ENCODE measurements around the gene GPR17. TPM values are rescaled to one million over a fixed set of nuclear protein-coding genes. Genes with fewer than 3 reads are reported as not detected.
A peak's percentile ranks its signal among the peaks of the same experiment; 100 is the strongest.

The GPR17 gene
- total RNA-seq, 8 experiments from 2014 or later: 0.27 to 1.7 (median 0.45) TPM; not detected in 1

DNA sequence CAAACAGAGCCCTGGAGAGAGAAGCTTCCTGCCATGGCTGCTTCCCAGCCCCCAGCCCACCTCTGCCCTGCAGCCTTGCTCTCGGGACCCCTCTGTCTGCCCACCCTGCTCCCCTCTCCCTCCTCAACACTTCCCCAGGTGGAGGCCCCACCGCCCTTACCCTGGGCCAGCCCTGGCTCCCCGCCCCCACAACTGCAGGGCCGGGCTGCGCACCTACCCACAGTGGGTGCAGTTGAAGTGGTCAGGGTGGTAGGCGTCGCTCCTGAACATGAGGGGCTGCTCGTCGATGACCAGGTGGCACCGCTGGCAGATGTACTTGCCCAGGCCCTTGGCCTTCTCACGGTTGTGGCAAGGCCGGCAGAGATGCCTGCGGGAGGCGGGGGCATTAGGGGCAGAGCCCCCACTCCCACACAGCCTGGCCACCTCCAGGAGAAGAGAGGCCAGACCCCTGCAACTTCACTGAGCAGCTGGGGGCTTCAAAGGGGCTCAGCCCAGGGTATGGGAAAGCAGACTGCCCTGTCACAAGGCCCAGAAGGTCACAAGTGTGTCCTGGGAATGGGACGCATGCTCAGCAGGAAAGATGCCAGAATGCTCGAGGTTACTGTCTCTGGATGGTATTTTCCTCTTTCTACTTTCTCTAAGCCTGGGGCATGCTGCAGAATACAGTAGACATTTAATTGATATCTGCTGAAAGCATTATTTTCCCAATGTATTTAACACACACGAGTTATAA is 3.1 kb upstream of the GPR17 start:
- in situ Hi-C loops (cut with MboI; ENCODE audit: low pct_unique_long_range_greater_than_20kb in 2 of 9, low sequenced_read_pairs in 9 of 9, unreplicated experiment in 9 of 9): no loop called here
- Histone ChIP-seq H3K4me3 (no peak overlapping the region), H3K4me1 (replicated peaks in 1 of 2) (peaks cover 17 to 39% of the 10 kb centered on the region in 2 donors), H3K27ac (no peak overlapping the region)
- WGBS, 10 experiments: 37 to 100% (median 58%) methylated on average over 1 to 3 of the region's 17 CpGs; no CpG with 5 or more reads in 5 of the 10 experiments
- ATAC-seq (replicated peaks in 6 of 8): no peak

DNA sequence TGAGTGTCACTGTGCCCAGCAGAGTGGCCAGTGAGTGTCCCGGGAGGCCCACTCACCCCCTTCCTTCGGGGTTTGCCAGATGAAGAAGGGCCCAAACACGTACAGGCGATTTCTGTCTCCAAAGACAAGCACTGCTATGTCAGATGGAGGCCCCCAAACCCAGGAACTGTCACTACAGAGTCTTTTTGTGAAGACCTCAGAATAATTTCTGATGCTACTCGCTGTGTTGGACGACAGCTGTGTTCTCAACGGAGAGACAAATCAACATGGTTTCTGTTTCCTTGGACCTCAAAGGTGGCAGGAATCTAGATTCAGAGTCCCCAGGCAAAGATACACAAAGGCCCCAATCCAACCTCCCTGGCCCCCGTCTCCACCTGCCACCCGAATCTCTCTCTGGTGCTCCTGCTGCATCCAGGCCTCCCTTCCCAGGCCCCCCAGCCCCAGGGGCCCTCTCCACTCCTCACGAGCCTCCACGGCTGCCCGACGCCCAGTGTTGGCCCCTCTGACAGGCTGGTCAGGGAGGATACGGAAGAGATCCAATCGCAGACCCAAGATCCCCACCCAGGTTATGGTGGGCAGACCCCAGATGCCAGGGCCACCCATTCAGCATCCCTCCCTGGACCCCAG is 2.4 kb upstream of the GPR17 start:
- 64 to 100% (median 87%) methylated on average over 1 to 8 of the region's 15 CpGs; no CpG with 5 or more reads in 2 of the 10 experiments for WGBS, 10 experiments
- in situ Hi-C loops (cut with MboI; ENCODE audit: low pct_unique_long_range_greater_than_20kb in 2 of 9, low sequenced_read_pairs in 9 of 9, unreplicated experiment in 9 of 9): no loop called here
- H3K4me1 ChIP-seq (replicated peaks in 1 of 2): peaks cover 15 to 36% of the 10 kb centered on the region in 2 donors
- no peak overlapping the region for H3K4me3 ChIP-seq
- ATAC-seq (replicated peaks in 6 of 8): no peak
- H3K27ac ChIP-seq: no peak overlapping the region

DNA sequence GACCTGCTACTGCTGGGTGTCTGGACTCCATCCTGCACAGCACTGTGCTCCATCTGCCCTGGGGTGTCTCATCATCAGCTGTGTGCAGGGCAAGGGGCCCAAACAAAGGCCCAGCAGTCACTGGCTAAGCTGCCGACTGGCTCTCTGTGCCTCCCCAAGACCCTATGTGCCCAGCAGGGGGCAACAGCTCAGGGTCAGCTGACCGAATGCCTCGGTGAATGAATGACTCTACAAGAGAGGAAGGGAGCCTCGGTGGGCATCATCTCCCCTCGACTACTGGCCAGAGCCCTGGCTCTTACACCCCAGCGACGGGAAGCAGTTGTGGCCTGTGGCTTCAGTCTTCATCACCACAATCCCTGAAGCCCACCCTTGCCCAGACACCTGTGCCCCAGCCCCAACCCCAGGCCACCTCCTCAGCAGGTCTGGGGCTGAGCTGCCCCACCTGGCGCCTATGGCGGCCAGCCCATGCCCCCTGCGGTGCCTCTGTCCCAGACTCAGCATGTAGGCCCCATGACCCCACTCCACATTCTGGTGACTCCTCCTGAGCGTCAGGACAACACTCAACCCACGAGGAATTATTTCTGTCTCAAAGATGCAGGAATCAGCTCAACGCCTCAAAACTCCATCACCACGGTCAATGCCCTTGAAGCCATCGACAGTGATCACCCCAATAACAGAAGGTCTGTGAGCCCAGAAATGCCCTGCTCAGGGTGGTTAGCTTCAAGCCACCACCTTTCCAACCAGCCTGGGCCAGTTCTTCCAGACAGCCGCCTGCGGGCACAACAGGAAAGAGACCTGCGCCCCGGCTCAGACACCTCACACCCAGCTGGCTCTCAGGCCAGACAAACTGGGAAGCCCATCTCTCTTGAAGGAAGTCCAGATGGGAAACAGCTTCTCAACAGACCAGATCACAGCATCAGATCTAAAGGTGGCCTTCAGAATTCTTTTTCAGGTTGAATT is 1.6 kb upstream of the GPR17 start:
- in situ Hi-C loops (cut with MboI; ENCODE audit: low pct_unique_long_range_greater_than_20kb in 2 of 9, low sequenced_read_pairs in 9 of 9, unreplicated experiment in 9 of 9): no loop called here
- 97 to 100% methylated on average over 2 to 4 of the region's 19 CpGs; no CpG with 5 or more reads in 8 of the 10 experiments for WGBS, 10 experiments

DNA sequence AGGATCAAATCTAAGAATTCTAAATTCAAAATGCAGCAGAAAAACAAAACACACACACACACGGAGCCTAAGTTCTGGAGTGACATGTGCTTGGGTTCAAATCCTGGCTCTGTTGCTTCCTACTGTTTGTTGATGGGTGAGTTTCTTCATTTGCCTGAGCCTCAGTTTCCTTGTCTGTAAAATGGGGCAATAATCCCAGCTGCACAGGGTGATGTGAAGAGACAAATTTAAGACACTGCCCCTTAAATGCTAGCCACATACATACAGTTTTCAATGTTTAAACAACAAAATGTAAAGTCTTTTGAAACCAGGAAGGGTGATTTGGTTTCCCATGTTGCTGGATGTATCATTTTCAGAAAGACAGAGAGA is 943 bp upstream of the GPR17 start:
- 33 to 80% (median 80%) methylated on average over 1 of the region's 1 CpG; no CpG with 5 or more reads in 5 of the 10 experiments for WGBS, 10 experiments
- no peak for ATAC-seq (replicated peaks in 6 of 8)
- no peak overlapping the region for H3K4me3 ChIP-seq
- in situ Hi-C loops (cut with MboI; ENCODE audit: low pct_unique_long_range_greater_than_20kb in 2 of 9, low sequenced_read_pairs in 9 of 9, unreplicated experiment in 9 of 9): no loop called here
- H3K27ac ChIP-seq: no peak overlapping the region
- peaks cover 14 to 36% of the 10 kb centered on the region in 2 donors for H3K4me1 ChIP-seq (replicated peaks in 1 of 2)

More for the DNA sequence above, 1.6 kb upstream of the GPR17 start:
- no peak for ATAC-seq (replicated peaks in 6 of 8)
- H3K4me1 ChIP-seq (replicated peaks in 1 of 2): peaks cover 15 to 37% of the 10 kb centered on the region in 2 donors
- no peak overlapping the region for H3K4me3 ChIP-seq
- no peak overlapping the region for H3K27ac ChIP-seq

DNA sequence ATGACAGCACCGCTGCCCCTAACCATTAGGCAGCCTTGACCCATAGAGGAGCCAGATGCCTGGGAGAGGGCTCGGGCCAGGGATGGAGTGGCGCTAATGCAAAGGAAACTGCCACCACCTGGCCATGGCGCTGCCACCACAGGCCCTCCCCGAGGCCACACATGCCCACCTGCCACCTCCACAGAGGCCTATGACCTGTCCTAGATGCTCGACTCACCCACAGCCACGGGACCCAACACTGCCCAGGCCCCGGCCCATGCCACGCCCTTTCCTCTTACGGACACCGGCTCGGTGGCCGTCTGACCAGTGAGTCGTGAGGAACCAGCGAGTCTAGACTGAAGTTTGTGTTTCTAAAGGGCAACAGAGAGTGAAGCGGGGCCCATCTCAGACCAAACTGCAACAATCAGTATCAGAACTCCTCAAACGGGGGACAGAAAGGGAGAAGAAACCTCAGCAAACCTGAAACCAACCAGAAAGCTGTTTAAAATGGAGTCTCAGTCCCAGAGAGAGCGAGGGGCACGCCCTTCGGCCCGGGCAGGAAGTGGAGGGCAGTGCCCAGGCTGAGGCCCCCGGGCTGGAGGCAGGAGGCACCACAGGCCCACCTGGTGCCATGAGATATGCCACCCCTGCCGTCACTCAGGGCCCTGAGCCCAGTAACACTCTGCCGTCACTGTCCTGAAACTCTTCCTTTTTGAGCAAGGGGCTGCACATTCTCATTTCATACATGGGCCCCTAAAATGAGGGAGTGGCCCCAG is 711 bp downstream of the GPR17 start:
- 86 to 100% (median 90%) methylated on average over 1 to 2 of the region's 24 CpGs; no CpG with 5 or more reads in 4 of the 10 experiments for WGBS, 10 experiments
- H3K4me1 ChIP-seq (replicated peaks in 1 of 2): peaks cover 10 to 30% of the 10 kb centered on the region in 2 donors
- in situ Hi-C loops (cut with MboI; ENCODE audit: low pct_unique_long_range_greater_than_20kb in 2 of 9, low sequenced_read_pairs in 9 of 9, unreplicated experiment in 9 of 9): no loop called here
- no peak for ATAC-seq (replicated peaks in 6 of 8)
- no peak overlapping the region for H3K4me3 ChIP-seq
- H3K27ac ChIP-seq: no peak overlapping the region

DNA sequence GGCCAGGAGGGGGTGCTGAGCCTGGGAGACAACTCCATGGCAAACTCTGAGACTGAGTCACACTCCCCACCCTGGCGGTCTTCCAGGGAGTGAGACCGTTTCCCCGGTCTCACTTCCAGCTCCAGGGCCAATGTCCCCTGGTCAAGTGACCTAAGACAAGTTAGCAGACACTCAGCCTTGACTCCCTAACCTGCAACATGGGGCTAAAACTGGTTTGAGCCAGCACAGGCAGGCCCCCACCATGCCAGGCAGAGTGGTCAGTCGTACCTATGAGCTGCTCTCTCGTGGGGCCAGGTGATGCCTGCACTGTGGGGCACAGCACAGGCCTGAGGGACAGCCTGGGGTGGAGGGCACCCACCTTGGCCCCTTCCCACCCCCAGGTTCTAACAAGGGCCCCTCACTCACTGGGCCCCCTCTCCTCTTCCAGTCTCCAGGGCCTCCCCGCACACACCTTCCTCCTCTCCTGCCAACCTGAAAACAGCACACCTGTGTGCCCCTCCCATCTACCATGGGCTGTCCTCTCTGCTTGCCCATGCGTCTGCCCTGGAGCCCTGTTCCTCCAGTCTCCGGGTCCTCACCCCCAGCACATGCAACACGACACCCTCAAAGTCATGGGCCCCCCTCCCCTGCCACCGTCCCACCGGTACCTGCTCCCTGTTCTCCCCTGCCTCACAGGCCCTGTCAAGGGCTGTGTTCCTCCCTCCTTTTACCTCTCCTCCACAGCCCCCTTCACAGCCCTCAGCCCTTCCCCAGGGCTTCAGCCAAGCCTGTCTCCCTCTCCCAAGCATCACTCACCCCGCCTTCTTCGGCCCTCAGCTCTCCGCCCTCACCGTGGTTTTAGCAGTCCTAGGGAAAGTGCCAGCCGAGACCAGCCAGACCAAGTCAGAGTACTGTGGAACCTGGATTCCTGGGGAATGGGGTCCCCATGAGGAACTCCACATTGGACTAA is 1.6 kb downstream of the GPR17 start:
- WGBS, 10 experiments: 20 to 91% (median 75%) methylated on average over 1 to 10 of the region's 16 CpGs; no CpG with 5 or more reads in 6 of the 10 experiments
- in situ Hi-C loops (cut with MboI; ENCODE audit: low pct_unique_long_range_greater_than_20kb in 2 of 9, low sequenced_read_pairs in 9 of 9, unreplicated experiment in 9 of 9): no loop called here
- peak in 1 of 8 experiments; percentile 32 for ATAC-seq (replicated peaks in 6 of 8)
- Histone ChIP-seq H3K27ac (no peak overlapping the region), H3K4me1 (replicated peaks in 1 of 2) (peaks cover 10 to 30% of the 10 kb centered on the region in 2 donors), H3K4me3 (no peak overlapping the region)

DNA sequence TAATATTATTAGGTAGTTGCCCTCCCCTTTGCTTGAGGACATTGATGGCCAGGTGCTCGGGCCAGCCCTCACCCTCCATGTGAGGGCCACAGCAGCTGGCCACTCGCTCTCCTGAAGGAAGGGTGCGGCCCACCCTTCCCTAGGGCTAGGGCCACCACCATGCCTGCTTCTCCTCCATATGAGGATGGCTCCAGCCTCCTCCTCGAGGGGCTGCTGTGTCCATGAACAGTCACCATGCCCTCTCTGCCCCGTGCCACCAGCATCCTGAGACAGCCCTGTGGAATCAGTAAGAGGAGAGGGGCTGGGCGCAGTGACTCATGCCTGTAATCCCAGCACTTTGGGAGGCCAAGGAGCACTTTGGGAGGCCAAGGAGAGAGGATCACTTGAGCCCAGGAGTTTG is 2.4 kb downstream of the GPR17 start:
- no peak for ATAC-seq (replicated peaks in 6 of 8)
- Histone ChIP-seq H3K27ac (no peak overlapping the region), H3K4me3 (no peak overlapping the region), H3K4me1 (replicated peaks in 1 of 2) (peaks cover 10 to 30% of the 10 kb centered on the region in 2 donors)
- WGBS, 10 experiments: 50 to 100% (median 97%) methylated on average over 1 to 3 of the region's 6 CpGs; no CpG with 5 or more reads in 6 of the 10 experiments
- in situ Hi-C loops (cut with MboI; ENCODE audit: low pct_unique_long_range_greater_than_20kb in 2 of 9, low sequenced_read_pairs in 9 of 9, unreplicated experiment in 9 of 9): no loop called here

DNA sequence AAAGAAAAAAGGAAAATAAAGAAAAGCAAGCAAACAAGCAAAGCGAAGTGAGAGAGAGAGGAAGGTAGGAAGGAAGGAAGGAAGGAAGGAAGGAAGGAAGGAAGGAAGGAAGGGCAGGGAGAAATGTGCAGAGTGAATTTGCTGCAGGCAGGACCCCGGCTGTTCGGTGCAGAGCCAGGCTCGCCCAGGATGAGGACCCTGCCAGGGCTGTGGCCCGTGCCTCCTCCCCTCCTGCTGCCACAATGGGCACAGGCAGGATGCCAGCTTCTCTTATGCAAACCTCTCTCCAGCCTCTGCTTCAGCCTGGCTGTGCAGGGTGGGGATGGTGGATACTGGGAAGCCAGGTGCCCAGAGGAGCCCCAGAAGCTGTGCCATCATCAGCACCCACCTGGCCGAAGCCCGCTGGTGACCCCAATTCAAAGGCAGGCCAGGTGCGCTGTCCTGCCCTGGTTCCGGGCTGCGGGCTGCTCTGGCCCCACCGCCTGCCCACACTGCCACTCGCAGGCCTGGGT is 3.2 kb downstream of the GPR17 start:
- Histone ChIP-seq H3K4me3 (no peak overlapping the region), H3K4me1 (replicated peaks in 1 of 2) (peaks cover 10 to 30% of the 10 kb centered on the region in 2 donors), H3K27ac (no peak overlapping the region)
- in situ Hi-C loops (cut with MboI; ENCODE audit: low pct_unique_long_range_greater_than_20kb in 2 of 9, low sequenced_read_pairs in 9 of 9, unreplicated experiment in 9 of 9): no loop called here
- 93% methylated on average over 6 of the region's 12 CpGs; no CpG with 5 or more reads in 9 of the 10 experiments for WGBS, 10 experiments
- peak in 1 of 8 experiments; percentile 10 for ATAC-seq (replicated peaks in 6 of 8)

DNA sequence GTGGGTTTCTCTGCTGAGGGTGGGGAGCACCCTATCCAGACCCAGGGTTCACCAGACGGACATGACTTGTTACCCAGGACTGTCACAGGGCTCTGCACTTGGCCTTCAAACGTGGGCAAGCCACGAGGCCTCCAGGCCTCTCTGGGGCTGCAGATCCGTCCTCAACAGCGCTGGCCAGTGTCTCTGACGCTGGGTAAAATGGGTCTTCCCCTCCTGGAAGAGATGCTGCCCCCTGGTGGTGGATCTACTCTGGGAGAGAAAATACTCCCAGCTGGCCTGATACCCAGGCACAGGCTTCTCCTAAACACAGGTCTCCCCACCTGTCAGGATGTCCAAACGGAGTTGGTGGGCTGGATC is 3.7 kb downstream of the GPR17 start:
- H3K4me1 ChIP-seq (replicated peaks in 1 of 2): peaks cover 10 to 27% of the 10 kb centered on the region in 2 donors
- H3K27ac ChIP-seq: no peak overlapping the region
- in situ Hi-C loops (cut with MboI; ENCODE audit: low pct_unique_long_range_greater_than_20kb in 2 of 9, low sequenced_read_pairs in 9 of 9, unreplicated experiment in 9 of 9): no loop called here
- ATAC-seq (replicated peaks in 6 of 8): peak in 6 of 8 experiments; percentile 5 to 95 (median 52)
- no peak overlapping the region for H3K4me3 ChIP-seq
- 0 to 40% (median 11%) methylated on average over 1 to 3 of the region's 7 CpGs; no CpG with 5 or more reads in 5 of the 10 experiments for WGBS, 10 experiments

DNA sequence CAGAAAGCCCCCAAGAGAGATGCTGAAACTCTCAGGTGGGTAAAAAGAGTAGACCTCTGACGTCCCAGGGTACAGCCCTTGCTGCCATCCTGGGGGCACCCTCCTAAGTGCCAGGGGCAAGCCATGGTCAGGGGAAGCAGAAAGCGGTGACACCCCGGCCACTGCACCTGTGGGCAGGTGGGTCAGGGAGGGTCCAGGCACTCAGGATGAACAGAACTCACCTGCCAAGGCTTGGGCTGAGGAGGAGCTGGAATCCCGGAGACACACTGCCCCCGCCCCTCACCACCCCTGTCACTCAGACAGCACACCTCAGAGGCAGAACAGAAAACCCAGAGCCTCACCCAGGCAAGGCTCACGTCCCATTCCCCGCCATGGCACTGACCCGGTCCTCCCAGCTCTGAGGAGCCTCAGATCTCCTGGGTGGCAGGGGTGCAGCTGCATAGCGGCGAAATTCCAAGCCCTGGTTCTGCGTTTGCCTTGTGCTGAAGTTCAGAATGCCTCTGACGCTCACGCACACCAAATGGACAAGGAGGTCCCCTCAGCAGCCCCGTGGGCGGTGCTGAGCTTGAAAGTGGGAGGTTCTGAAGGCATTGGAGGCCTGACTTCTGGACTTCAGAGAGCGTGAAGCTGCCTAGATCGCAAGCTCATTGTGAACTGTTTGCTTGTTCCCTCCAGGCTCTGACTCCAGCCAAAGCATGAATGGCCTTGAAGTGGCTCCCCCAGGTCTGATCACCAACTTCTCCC is 4.3 kb downstream of the GPR17 start:
- in situ Hi-C loops (cut with MboI; ENCODE audit: low pct_unique_long_range_greater_than_20kb in 2 of 9, low sequenced_read_pairs in 9 of 9, unreplicated experiment in 9 of 9): no loop called here
- Histone ChIP-seq H3K4me3 (no peak overlapping the region), H3K4me1 (replicated peaks in 1 of 2) (peaks cover 10 to 25% of the 10 kb centered on the region in 2 donors), H3K27ac (no peak overlapping the region)
- peak in 1 of 8 experiments; percentile 37 for ATAC-seq (replicated peaks in 6 of 8)
- 0 to 93% (median 52%) methylated on average over 1 to 5 of the region's 17 CpGs; no CpG with 5 or more reads in 5 of the 10 experiments for WGBS, 10 experiments

Measured in motor neuron (in vitro differentiated cells).